Measurements from ENCODE around the gene GFRA4.

The GFRA4 gene

DNA sequence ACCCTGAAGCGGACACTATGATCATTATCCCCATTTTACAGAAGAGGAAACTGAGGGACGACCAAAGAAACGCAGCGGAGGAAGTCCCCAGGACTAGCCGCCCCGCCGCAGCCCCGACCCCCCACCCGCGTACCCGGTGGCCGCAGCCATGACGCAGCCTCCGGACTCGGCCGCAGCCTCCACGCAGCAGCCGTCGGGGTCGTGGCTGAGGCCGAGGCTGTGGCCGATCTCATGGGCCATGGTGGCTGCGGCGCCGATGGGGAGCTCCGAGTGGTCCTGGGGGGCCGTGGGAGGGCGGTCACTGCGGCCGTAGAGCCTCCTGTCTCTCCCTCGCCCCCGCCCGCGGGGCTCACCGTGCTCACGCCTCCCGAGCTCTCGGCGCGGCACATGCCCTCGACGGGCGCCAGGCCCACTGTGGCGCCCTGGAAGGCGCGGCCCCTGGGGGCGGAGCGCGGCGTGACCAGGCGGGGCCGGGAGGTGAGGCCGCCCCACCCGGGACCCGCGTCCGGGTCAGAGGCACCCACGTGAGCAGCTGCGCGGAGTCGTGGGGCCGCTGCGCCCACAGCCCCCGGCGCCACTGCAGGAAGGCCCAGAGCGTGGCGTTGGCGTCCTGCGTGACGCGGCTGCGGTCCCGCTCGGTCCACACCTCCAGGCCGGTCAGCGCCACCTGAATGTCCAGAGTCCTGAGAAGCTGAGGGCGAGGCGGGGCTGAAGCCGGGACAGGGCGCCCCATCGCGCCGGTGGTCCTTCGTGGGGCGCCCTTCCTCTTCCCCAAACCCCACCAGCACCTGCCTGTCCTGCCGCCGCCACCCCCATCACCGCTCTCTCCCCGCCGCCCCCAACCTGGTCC lies 10.2 kb upstream of the GFRA4 start:
- DNase-seq = no peak

GRCh38 chr20:3672547-3673171 lies 9.5 kb upstream of the GFRA4 start:
- peak; percentile 26 for DNase-seq

- no peak for DNase-seq
Observed at GRCh38 chr20:3671986-3672546, 8.9 kb upstream of the GFRA4 start.

DNA sequence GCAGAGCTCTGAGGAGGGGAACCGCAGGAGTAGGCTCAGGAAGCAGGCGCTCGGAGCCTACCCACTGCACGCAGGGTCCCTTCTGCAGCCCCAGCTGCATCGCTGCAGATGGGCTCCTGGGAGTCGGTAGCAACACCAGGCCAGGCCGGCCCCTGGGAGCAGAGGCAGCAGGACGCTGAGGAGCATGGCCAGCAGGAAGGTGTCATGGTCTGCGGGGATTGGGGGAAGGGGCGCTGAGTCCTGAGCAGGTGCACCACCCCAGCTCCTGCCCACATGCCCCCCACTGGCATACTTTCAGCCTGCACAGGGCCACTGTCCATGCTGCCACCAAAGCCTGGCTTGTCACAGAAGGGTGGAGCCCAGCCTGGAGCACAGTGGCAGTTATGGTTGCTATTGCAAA lies 7.7 kb upstream of the GFRA4 start:
- no peak for DNase-seq

DNA sequence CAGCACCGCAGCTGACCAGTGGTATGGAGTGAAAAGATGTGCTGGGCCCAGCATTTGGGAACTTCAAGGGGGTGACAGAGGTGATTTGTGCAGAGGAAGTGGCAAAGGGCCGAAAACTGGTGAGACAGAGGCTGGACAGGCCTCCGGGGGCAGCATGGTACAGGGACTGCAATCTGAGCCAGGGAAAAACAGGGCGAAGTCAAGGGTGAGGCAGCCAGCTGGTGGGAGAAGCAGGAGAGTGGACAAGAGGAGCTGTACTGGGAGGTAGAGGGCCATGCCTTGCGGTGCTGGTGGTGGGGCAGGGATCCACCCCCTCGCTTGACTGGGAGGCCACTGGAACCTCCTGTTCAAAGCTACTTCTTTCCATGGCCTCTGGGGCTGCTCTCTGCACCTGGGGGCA lies 7.3 kb upstream of the GFRA4 start:
- no peak for DNase-seq

DNA sequence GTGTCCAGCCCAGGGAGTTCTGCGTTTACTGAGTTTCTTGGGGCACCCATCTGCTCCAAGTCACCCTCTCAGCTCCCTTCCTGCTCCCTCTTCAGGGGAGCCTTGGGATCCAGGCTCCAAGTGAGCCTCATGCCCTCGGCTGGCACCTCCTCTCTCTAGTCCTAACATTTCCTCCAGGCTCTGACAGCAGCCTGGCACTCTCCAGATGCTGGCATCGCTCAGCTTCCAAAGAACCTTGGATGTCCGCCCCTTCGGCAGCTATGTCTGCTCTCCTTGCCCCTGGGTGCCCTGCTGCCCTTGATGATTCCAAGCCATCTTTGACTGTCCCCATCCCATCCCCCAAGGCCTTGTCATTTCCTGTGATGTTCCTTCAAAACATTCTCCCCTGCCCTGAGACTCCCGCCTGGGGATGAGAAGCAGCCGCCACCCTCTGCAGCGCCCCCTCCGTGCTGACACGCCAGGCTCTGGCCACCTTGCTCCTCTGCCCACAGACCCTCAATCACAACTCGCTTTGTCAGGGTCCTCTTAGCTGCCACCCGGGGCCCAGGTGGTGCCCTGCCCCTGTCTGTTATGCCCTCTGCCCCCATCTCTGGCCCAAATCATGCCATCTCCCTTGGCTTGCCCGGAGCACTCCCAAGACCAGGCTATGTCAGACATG lies 6.6 kb upstream of the GFRA4 start:
- DNase-seq = no peak

DNA sequence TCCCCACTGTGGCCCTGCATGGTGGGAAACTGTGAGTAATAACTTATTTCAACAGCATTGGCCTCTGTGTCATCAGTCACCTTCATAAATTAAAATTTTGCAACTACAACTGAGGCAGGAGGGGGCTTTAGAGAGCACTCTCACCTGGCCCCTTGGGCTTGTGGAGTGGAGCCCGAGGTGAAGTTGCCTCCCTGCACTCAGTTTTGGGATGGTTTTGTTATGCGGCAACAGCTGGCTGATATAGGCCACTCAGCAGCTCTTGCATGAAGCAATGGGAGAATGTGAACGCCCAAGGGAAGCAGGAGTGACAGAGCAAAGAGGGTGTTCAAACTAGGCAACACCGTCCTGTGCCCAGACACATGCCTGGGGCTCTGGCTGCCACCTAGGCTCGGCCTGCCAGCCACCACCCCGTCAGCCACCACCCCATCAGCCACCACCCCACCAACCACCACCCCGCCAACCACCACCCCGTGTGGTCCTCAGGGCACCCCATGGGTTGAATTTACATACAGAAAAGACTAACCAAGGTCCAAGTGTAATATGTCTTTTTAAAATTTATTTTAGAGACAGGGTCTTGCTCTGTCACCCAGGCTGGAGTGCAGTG lies 4.3 kb upstream of the GFRA4 start:
- no peak for DNase-seq

DNA sequence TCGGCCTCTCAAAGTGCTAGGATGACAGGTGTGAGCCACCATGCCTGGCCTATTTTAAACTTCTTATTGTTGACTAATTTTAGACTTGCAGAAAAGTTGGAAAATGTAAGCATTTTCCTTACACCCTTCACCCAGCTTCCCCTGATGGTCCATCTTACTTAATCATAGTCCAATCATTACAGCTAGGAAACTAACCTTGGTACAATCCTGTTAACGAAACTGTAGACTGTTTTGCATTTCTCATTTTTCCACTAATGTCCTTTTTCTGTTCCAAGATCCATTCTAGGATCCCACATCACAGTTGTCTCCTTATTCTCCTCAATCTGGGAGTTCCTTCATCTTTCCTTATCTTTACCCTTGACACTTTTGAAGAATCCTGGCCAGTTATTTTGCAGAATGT lies 659 bp upstream of the GFRA4 start:
- no peak for DNase-seq

DNA sequence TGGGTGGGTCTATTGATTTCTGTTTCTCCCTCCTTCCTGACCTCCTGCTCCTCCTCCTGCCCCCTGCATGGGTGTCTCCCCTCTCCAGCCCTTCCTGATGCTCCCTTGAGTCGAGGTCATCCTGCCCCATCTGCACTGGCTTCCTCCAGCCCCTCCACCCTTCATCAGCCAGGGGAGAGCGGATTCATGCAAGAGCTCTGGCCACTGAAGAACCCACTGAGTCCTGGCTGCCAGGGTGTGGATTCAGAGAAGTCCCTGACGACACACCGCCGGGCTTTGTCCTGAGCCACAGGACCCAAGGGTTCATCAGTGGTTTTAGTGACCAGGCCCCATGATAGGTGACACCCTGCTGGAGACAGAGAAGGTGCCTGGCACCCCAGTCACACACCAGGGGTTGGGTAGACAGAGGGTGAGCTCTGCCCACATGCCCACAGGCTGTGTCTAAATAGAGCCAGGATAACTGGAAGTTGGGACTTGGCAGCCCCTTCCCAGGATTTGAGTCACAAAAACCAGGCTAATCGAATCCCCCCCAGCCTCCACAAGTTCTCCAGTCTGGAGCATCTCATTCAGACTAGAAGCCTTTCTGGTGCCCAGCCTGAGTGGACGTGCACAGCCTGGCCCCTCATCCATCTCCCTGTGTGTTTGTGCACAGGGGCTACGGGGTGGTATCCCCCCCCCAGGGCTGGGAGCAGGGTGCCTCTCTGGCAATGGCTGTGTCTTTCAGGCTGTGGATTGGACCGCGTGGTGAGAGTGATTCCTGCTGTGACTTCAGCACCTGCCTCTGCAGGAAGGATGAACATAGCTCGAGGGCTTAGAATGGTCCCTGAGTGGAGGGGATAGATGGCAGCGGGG lies 1.2 kb downstream of the GFRA4 start:
- DNase-seq = no peak

- no peak for DNase-seq
Observed at GRCh38 chr20:3661060-3661813, 2.0 kb downstream of the GFRA4 start.

GRCh38 chr20:3660262-3661059 lies 2.7 kb downstream of the GFRA4 start:
- DNase-seq = no peak

DNA sequence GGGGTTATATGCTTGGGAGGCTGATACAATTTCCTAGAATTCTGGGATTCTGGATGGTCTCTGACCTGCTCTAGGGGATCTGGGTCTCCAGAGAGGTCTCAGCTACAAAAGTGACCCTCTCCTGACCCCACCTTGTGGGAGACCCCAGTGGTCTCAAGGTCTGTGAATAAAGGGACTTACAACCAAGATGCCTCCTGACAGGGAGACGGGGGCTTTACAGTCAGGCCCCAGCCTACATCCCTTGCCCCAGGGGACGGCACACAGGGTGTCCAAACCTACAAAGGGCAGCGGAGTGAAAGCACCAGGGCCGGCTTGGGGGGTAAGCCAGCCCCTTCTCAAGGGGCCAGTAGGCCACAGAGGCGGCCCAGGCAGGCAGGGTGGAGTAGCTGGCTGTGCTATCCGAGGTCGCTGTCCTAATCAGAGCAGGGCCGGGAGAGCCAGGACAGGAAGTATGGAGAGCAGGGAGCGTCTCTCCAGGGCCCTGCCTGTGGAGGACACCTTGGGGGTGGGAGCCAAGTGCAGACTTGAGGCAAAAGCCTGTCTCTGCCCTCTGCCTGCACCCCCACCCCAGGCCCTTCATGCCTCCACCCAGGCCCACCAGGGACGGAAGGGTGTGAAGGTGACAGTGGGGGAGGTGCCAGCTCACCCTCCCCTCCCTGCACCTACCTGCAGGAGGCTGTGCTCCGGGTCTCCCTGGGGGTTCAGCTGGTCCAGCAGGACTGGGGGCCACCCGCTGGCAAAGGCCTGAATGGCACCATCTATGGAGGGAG lies 3.5 kb downstream of the GFRA4 start:
- no peak for DNase-seq

- DNase-seq = no peak
Observed at GRCh38 chr20:3658716-3659491, 4.3 kb downstream of the GFRA4 start.

- DNase-seq = no peak
Observed at GRCh38 chr20:3658019-3658715, 5.0 kb downstream of the GFRA4 start.

GRCh38 chr20:3655131-3655405 lies 8.1 kb downstream of the GFRA4 start:
- no peak for DNase-seq

DNA sequence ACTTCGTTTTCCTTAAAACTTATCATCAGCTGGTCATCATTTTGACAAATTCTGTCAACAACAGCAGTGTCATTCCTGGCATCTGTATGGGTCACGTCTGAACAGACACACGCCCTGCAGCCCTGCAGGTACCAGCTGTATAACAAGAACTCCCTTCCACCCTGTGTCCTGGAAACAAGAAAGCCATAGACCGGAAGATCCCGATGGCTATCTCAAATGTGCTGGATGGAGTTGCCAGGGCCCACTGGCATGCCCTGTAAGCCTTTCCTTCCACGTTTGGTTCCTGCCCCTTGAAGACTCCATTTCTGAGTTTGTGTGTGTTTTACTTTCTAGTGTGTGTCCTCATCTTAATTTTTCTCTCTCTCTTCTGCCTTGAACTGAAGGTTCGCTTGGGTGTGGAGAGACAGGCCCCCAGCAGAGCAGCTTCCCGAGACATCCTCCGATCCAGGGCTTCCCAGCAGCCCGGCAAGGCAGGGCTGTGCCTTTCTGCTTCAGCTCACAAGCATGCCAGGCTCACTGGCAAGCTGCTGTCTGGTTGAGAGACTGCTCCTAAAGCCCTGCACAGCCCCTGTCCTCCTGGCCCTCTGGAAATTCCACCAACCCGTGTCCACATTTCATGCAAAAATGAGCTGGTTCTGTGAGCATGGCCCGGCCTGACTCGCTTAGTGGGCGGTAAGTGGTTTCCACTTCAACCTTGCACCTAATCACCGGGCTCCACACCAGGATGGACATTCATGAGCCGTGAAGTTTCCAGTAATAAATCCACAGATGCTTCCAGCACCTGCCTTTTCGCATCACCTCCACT lies 8.7 kb downstream of the GFRA4 start:
- no peak for DNase-seq

DNA sequence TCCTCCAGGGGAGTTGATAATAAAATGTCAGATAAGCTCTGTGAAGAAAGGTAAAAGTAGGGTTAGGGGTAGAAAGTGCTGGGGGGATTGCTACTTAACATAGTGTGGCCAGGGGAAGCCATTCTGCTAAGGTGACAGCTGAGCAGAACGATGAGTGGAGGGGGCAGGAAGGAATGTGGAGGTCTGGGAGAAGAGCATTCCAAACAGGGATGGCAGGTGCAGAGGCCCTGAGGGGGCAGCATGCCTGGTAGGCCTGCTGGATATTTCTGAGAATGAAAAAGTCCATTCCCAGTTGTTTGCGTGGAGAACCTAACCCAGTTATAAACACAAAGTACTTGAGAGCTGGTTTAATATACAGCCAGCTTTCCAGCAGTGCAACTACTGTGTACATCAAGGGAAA lies 9.3 kb downstream of the GFRA4 start:
- DNase-seq = no peak
